Measurements from ENCODE around the gene SHOX.
"Not testable (repeated sequence)": the region's sequence is repeated elsewhere in the genome, so short reads cannot be mapped to it uniquely, and the experiment has no call there.

Gene SHOX

GRCh38 chrX:649166-649565, 18.6 kb downstream of the SHOX start:
- Histone ChIP-seq H3K9me3 (ENCODE audit: control insufficient read depth, insufficient read depth, low read length) (no peaks in the 10 kb centered on the region), H4K20me1 (ENCODE audit: control insufficient read depth, insufficient read depth, low read depth, low read length) (no peaks in the 10 kb centered on the region), H3K9me2 (replicated peaks; ENCODE audit: control insufficient read depth, low read length) (no peaks in the 10 kb centered on the region), H3K36me3 (ENCODE audit: control insufficient read depth, low read length) (no peaks in the 10 kb centered on the region), H3K27ac (ENCODE audit: low read depth, low read length) (no peak overlapping the region), H3F3A (ENCODE audit: control insufficient read depth, insufficient read depth) (no peaks in the 10 kb centered on the region), H3K4me1 (ENCODE audit: control insufficient read depth, low read length) (no peaks in the 10 kb centered on the region), H3K4me3 (ENCODE audit: low read length) (no peak overlapping the region), H3K27me3 (ENCODE audit: control insufficient read depth, low read length) (no peaks in the 10 kb centered on the region), H3K4me2 (ENCODE audit: low read length) (no peak overlapping the region), H3K79me2 (ENCODE audit: control insufficient read depth, low read length) (no peaks in the 10 kb centered on the region)
- TF ChIP-seq CTCF (IDR thresholded peaks at IDR 0.05; ENCODE audit: low read depth, low read length, poor library complexity, severe bottlenecking) (no peak), EZH2phosphoT487 (IDR thresholded peaks at IDR 0.05; ENCODE audit: borderline replicate concordance, low read length) (no peak)

- H3K9me2 ChIP-seq (replicated peaks; ENCODE audit: control insufficient read depth, low read length) = no peaks in the 10 kb centered on the region
- no peaks in the 10 kb centered on the region for H3K4me1 ChIP-seq (ENCODE audit: control insufficient read depth, low read length)
- no peaks in the 10 kb centered on the region for H3F3A ChIP-seq (ENCODE audit: control insufficient read depth, insufficient read depth)
- H4K20me1 ChIP-seq (ENCODE audit: control insufficient read depth, insufficient read depth, low read depth, low read length) = no peaks in the 10 kb centered on the region
- no peaks in the 10 kb centered on the region for H3K9me3 ChIP-seq (ENCODE audit: control insufficient read depth, insufficient read depth, low read length)
- no peaks in the 10 kb centered on the region for H3K27me3 ChIP-seq (ENCODE audit: control insufficient read depth, low read length)
- TF ChIP-seq EZH2phosphoT487 (IDR thresholded peaks at IDR 0.05; ENCODE audit: borderline replicate concordance, low read length) (no peak), CTCF (IDR thresholded peaks at IDR 0.05; ENCODE audit: low read depth, low read length, poor library complexity, severe bottlenecking) (no peak)
- H3K27ac ChIP-seq (ENCODE audit: low read depth, low read length) = no peak overlapping the region
- H3K4me3 ChIP-seq (ENCODE audit: low read length) = no peak overlapping the region
- no peaks in the 10 kb centered on the region for H3K79me2 ChIP-seq (ENCODE audit: control insufficient read depth, low read length)
- H3K36me3 ChIP-seq (ENCODE audit: control insufficient read depth, low read length) = no peaks in the 10 kb centered on the region
- no peak overlapping the region for H3K4me2 ChIP-seq (ENCODE audit: low read length)
Measured at GRCh38 chrX:650324-650723, 19.7 kb downstream of the SHOX start.

- no peaks in the 10 kb centered on the region for H3K9me2 ChIP-seq (replicated peaks; ENCODE audit: control insufficient read depth, low read length)
- no peaks in the 10 kb centered on the region for H4K20me1 ChIP-seq (ENCODE audit: control insufficient read depth, insufficient read depth, low read depth, low read length)
- H3K36me3 ChIP-seq (ENCODE audit: control insufficient read depth, low read length) = no peaks in the 10 kb centered on the region
- H3K4me1 ChIP-seq (ENCODE audit: control insufficient read depth, low read length) = no peaks in the 10 kb centered on the region
- TF ChIP-seq CTCF (IDR thresholded peaks at IDR 0.05; ENCODE audit: low read depth, low read length, poor library complexity, severe bottlenecking) = no peak
- no peak for TF ChIP-seq EZH2phosphoT487 (IDR thresholded peaks at IDR 0.05; ENCODE audit: borderline replicate concordance, low read length)
- no peak overlapping the region for H3K27ac ChIP-seq (ENCODE audit: low read depth, low read length)
- H3F3A ChIP-seq (ENCODE audit: control insufficient read depth, insufficient read depth) = no peaks in the 10 kb centered on the region
- no peaks in the 10 kb centered on the region for H3K9me3 ChIP-seq (ENCODE audit: control insufficient read depth, insufficient read depth, low read length)
- H3K27me3 ChIP-seq (ENCODE audit: control insufficient read depth, low read length) = no peaks in the 10 kb centered on the region
- H3K79me2 ChIP-seq (ENCODE audit: control insufficient read depth, low read length) = no peaks in the 10 kb centered on the region
- no peak overlapping the region for H3K4me3 ChIP-seq (ENCODE audit: low read length)
- H3K4me2 ChIP-seq (ENCODE audit: low read length) = no peak overlapping the region
Measured at GRCh38 chrX:650811-651210, 20.2 kb downstream of the SHOX start.

- H3K36me3 ChIP-seq (ENCODE audit: control insufficient read depth, low read length); H4K20me1 ChIP-seq (ENCODE audit: control insufficient read depth, insufficient read depth, low read depth, low read length); H3K4me2 ChIP-seq (ENCODE audit: low read length); H3K4me3 ChIP-seq (ENCODE audit: low read length); H3K27me3 ChIP-seq (ENCODE audit: control insufficient read depth, low read length); H3K9me2 ChIP-seq (replicated peaks; ENCODE audit: control insufficient read depth, low read length); H3F3A ChIP-seq (ENCODE audit: control insufficient read depth, insufficient read depth); H3K79me2 ChIP-seq (ENCODE audit: control insufficient read depth, low read length); H3K27ac ChIP-seq (ENCODE audit: low read depth, low read length); H3K9me3 ChIP-seq (ENCODE audit: control insufficient read depth, insufficient read depth, low read length); H3K4me1 ChIP-seq (ENCODE audit: control insufficient read depth, low read length): not testable (repeated sequence)
Measured at GRCh38 chrX:651922-652321, 21.3 kb downstream of the SHOX start.

All from DOHH2 (cell line).